GM12874 (cell line): ENCODE measurements around the gene PPT2.
A peak's percentile ranks its signal among the peaks of the same experiment; 100 is the strongest.

Source experiments
- CTCF ChIP-seq: IDR thresholded peaks from 2 replicates; pipeline ENCODE4 v1.5.1; 2011; ENCODE audit warnings: low read depth, mild to moderate bottlenecking, control low read depth, low read length, moderate library complexity; ENCODE audit not compliant: insufficient read depth

PPT2 gene

GRCh38 chr6:32194388-32194787 lies 40.4 kb downstream of the PPT2 start:
- TF ChIP-seq CTCF = no peak

- TF ChIP-seq CTCF = peak; percentile 52
Measured at GRCh38 chr6:32194825-32195651, 41.1 kb downstream of the PPT2 start.

- TF ChIP-seq CTCF = 0 out of 2 replicates have a peak, but pooled peaks have one; percentile 19
Measured at GRCh38 chr6:32195652-32195901, 41.6 kb downstream of the PPT2 start.

- TF ChIP-seq CTCF = no peak
Measured at GRCh38 chr6:32195902-32196681, 42.2 kb downstream of the PPT2 start.

GRCh38 chr6:32196682-32197616 lies 43.0 kb downstream of the PPT2 start:
- TF ChIP-seq CTCF = no peak

- TF ChIP-seq CTCF = no peak
Measured at GRCh38 chr6:32198345-32198696, 44.4 kb downstream of the PPT2 start.

GRCh38 chr6:32198866-32199265 lies 44.9 kb downstream of the PPT2 start:
- no peak for TF ChIP-seq CTCF
